Measurements from ENCODE around the gene GSTM2.
"Not testable (repeated sequence)": the region's sequence is repeated elsewhere in the genome, so short reads cannot be mapped to it uniquely, and the experiment has no call there.

Gene GSTM2

DNA sequence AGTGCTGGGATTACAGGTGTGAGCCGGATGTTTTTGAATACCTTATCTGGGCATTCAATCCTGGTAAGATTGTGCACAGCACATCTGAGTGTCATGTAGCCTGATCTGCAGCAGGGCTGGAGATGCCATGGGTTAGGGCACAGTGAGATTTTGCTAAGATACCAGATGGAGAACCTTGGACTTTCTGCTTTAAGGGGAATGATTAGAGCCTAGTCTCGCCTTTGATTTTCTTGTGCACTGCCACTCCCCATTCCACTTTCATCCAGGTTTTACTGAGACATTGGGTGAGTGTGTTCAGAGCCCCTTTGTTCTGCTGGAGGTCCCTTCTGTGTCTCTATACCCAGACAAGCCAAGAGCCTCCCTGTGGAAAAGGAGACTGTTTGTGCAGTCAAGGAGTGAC, 6.0 kb downstream of the GSTM2 start:
- not testable (repeated sequence) for H3K36me3 Mint-ChIP-seq; DNase-seq (ENCODE audit: low spot score in 2 of 2); H3K27ac Mint-ChIP-seq; H3K4me3 Mint-ChIP-seq; ATAC-seq; H3K9me3 Mint-ChIP-seq
- H3K4me1 Mint-ChIP-seq = peaks cover 18% of the 10 kb centered on the region

DNA sequence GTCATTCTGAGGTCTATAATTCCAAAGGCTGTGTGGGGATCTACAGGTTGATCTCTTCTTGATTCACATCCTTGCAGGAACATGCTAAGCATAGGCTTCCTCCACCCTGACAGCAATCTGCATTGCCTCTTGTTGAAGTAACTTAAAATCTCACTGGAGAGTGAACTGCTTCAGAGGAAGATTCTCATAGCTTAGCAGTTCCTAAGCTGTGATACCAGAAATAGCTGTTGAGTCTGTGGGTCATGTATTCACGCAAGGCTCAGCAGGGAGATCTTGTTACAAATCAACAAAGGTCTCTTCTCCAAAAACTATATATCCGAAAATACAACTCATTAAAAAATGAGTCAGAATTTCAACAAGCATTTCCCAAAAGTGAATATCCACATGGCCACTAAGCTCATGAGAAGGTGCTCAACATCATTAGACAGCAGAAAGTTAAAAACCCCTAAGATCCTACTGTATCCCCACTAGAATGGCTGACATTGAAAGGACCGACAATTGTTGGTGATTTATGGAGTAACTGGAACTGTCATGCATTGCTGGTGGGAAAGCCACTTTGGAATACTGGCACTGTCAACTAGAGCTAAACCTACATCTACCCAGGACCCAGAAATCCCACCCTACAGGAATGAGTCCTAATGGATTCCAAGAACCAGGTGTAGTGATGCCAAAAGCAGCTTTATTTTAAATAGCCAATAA, 9.0 kb downstream of the GSTM2 start:
- H3K4me3 Mint-ChIP-seq; H3K36me3 Mint-ChIP-seq; H3K27ac Mint-ChIP-seq; H3K4me1 Mint-ChIP-seq; H3K9me3 Mint-ChIP-seq; ATAC-seq; DNase-seq (ENCODE audit: low spot score in 2 of 2): not testable (repeated sequence)

DNA sequence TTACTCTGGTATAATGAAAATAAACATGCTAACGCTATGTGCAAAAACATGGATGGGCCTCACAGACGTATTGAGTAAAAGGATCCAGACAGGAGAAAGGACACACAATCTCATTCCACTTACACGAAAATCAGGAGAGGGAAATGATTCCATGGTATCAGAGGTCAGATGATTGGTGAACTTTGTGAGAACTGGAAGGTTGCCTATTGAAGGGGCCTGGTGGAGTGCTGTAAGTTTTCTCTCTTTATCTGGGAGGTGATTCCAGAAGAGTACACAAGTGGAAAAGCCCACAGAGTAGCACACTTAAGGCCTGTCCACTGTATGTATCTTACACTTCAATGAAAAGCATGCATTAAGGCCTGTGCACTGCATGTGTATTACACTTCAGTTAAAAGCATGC, 9.6 kb downstream of the GSTM2 start:
- ATAC-seq (no peak), DNase-seq (ENCODE audit: low spot score in 2 of 2) (peak in 1 of 2 donors; percentile 20)
- no peak overlapping the region for H3K27ac Mint-ChIP-seq
- no peaks in the 10 kb centered on the region for H3K36me3 Mint-ChIP-seq
- no peaks in the 10 kb centered on the region for H3K4me1 Mint-ChIP-seq
- H3K4me3 Mint-ChIP-seq = no peak overlapping the region
- no peaks in the 10 kb centered on the region for H3K9me3 Mint-ChIP-seq

DNA sequence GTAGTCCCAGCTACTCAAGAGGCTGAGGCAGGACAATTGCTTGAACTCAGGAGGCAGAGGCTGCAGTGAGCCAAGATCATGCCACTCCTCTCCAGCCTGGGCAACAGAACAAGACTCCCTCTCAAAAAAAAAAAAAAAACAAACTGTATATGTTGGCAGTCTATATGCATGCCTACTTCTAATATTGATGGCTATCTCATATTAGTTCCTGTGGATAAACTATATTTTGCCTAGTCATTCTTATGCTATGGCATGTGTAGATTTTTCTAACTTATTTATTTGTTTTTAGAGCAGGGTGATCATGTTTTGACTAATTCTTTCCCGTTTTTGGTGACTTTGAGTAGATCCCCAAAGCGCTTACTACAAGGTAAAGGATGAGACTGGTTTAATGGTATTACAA, 10.8 kb downstream of the GSTM2 start:
- DNase-seq (ENCODE audit: low spot score in 2 of 2); H3K27ac Mint-ChIP-seq; ATAC-seq; H3K9me3 Mint-ChIP-seq; H3K36me3 Mint-ChIP-seq; H3K4me3 Mint-ChIP-seq; H3K4me1 Mint-ChIP-seq: not testable (repeated sequence)

DNA sequence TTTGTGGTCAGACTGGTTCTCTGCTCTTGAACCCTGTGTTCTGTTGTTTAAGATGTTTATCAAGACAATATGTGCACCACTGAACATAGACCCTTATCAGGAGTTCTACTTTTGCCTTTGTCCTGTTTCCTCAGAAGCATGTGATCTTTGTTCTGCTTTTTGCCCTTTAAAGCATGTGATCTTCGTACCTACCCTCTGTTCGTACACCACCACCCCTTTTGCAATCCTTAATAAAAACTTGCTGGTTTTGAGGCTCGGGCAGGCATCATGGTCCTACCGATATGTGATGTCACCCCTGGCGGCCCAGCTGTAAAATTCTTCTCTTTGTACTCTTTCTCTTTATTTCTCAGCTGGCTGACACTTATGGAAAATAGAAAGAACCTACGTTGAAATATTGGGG, 16.9 kb downstream of the GSTM2 start:
- not testable (repeated sequence) for H3K4me3 Mint-ChIP-seq; H3K27ac Mint-ChIP-seq; DNase-seq (ENCODE audit: low spot score in 2 of 2); H3K36me3 Mint-ChIP-seq; H3K4me1 Mint-ChIP-seq; H3K9me3 Mint-ChIP-seq; ATAC-seq

DNA sequence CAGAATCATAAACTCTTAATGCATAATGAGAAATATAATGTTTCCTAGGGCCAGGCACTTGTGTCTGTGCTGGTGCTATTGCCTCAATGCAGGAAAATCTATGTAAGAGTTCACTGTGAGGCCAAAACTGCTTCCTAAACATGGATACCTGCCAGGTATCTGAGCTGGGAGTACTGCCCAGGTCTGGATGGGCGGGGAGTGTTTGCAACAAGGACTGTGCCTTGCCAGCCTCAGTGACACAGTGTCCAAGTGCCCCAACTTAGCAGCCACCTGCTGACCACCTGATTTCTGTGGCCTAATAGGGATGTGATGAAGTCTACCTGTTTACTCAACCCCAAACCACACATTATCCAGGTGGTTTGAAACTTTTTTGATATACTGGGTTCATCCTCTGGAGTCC, 17.5 kb downstream of the GSTM2 start:
- not testable (repeated sequence) for H3K9me3 Mint-ChIP-seq; H3K36me3 Mint-ChIP-seq; DNase-seq (ENCODE audit: low spot score in 2 of 2); ATAC-seq; H3K4me1 Mint-ChIP-seq; H3K27ac Mint-ChIP-seq; H3K4me3 Mint-ChIP-seq

DNA sequence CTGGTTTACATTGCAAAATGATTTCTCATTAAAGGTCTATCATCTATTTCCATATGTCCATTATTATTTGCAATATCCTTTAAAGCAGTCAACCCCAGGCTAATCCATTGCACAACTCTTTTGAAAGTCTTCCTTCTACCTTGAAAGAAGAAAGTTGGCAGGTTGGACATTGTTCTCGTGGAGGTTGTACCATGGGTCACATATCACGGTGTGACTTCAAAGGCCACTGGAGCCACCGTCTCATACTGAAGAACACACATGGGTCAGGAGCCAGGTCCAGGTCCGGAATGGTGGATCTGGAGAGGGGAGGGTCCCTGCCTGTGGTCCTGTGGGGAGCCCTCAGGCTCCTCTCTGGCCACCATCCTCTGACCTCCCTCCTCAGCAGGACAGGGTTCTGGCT, 18.0 kb downstream of the GSTM2 start:
- not testable (repeated sequence) for H3K9me3 Mint-ChIP-seq; DNase-seq (ENCODE audit: low spot score in 2 of 2); H3K4me3 Mint-ChIP-seq; H3K36me3 Mint-ChIP-seq; H3K27ac Mint-ChIP-seq; ATAC-seq; H3K4me1 Mint-ChIP-seq

DNA sequence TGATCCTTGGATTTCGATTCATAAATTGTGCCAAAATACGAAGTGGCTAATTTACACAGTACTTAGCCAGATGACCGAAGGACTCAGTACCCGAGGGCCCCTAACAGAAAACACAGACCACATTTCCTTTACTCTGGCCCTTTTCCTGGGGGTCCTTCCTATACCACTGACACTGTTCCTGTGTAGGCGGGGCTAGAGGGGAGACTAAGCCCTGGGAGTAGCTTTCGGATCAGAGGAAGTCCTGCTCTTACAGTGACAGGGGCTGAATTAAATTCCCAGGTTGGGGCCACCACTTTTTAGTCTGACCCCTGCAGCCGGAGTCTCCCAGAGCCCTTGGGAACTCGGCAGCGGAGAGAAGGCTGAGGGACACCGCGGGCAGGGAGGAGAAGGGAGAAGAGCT, 19.3 kb downstream of the GSTM2 start:
- H3K36me3 Mint-ChIP-seq = not testable (repeated sequence)

DNA sequence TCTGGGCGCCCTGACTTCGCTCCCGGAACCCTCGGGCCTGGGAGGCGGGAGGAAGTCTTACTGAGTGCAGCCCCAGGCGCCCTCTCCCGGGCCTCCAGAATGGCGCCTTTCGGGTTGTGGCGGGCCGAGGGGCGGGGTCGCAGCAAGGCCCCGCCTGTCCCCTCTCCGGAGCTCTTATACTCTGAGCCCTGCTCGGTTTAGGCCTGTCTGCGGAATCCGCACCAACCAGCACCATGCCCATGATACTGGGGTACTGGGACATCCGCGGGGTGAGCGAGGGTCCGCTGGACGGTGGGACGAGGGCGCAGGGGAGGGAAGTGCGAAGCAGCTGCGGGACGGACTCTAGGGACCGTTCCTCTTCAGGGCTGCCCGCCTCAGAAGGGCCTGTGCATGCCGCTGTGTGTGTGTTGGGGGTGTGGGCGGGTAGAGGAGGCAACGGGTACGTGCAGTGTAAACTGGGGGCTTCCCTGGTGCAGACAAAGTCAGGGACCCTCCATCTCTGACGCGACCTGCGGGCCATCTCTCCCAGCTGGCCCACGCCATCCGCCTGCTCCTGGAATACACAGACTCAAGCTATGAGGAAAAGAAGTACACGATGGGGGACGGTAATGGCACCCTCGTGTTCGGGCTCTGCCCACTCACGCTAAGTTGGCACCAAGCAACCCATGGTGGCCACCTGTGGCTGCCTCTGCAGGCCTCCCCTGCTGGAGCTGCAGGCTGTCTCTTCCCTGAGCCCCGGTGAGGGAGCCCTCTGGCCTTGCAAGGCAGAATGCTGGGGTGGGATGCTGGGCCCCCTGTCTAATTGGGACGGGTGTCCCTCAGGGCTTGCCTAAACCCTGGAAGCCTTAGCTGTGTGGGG, 20.0 kb downstream of the GSTM2 start, which contains the start of gene GSTM1:
GSTM1 (plus strand) TSS at position 177 of the 859 bp plus-strand sequence; CDS start at position 234, 57 bp downstream.
- ATAC-seq = no peak
- H3K36me3 Mint-ChIP-seq = no peaks in the 10 kb centered on the region
- DNase-seq (ENCODE audit: low spot score in 2 of 2) = no peak
- no peak within 1 kb of the TSS for H3K4me3 Mint-ChIP-seq
- no peaks in the 10 kb centered on the region for H3K9me3 Mint-ChIP-seq
- no peaks in the 10 kb centered on the region for H3K4me1 Mint-ChIP-seq
- no peak within 1 kb of the TSS for H3K27ac Mint-ChIP-seq

More for the DNA sequence above, 19.3 kb downstream of the GSTM2 start:
- H3K9me3 Mint-ChIP-seq; ATAC-seq; H3K4me3 Mint-ChIP-seq; DNase-seq (ENCODE audit: low spot score in 2 of 2); H3K4me1 Mint-ChIP-seq; H3K27ac Mint-ChIP-seq: not testable (repeated sequence)

DNA sequence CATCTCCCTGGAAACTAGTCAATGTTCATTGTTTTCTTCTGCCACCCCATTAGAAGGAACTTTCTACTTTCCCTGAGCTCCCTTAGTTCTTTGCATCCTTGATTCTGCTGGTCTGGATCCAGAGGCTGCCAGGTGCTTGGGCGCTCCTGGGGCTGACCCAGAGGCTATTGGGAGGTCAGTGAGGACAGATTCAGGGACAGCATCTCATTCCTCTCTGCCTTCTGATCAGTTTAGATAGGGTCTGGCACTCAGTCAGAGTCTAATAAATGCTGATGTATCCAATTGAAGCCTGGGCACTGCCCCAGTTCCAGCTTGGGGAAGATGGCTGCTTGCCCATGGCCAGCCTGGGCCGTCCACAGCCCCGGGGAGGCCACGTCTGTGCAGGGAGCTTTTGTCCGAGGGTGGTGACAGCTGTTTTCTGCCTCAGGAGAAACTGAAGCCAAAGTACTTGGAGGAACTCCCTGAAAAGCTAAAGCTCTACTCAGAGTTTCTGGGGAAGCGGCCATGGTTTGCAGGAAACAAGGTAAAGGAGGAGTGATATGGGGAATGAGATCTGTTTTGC, 22.1 kb downstream of the GSTM2 start:
- no peak overlapping the region for H3K27ac Mint-ChIP-seq
- H3K36me3 Mint-ChIP-seq = no peaks in the 10 kb centered on the region
- no peak overlapping the region for H3K4me3 Mint-ChIP-seq

DNA sequence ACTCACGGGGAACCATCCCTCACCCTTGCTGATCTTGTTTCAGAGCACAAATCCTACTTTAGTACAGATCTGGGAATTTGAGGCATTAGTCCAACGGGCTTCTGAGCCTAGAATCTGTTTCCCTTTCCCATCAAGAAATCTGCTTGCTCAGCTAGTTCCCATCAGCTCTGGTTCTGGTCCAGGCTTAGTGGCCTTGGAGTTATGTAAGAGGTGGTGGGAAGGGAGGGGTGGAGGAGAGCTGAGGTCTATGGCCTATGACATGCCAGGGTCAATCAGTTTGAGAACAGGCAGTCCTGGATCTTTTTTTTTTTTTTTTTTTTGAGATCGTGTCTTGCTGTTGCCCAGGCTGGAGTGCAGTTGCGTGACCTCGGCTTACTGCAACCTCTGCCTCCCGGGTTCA, 23.9 kb downstream of the GSTM2 start:
- Mint-ChIP-seq H3K27ac (no peak overlapping the region), H3K36me3 (no peaks in the 10 kb centered on the region), H3K4me3 (no peak overlapping the region), H3K4me1 (no peaks in the 10 kb centered on the region), H3K9me3 (no peaks in the 10 kb centered on the region)
- no peak for ATAC-seq
- no peak for DNase-seq (ENCODE audit: low spot score in 2 of 2)

More for the DNA sequence above, 22.1 kb downstream of the GSTM2 start:
- no peaks in the 10 kb centered on the region for H3K9me3 Mint-ChIP-seq
- ATAC-seq = no peak
- H3K4me1 Mint-ChIP-seq = no peaks in the 10 kb centered on the region
- DNase-seq (ENCODE audit: low spot score in 2 of 2) = no peak

DNA sequence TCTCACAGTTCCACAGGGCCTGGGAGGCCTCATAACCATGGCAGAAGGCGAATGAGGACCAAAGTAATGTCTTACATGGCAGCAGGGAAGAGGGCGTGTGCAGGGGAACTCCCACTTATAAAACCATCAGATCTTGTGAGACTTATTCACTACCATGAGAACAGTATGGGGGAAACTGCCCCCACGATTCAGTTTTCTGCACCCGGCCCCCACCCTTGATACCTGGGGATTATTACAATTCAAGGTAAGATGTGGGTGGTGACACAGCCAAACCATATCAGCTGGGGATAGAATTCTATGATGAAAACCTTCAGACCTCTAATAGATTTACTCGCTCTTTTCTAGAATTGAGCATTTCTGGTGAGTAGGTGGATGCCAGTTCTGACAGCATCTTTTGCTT, 26.5 kb downstream of the GSTM2 start:
- not testable (repeated sequence) for H3K4me1 Mint-ChIP-seq; H3K4me3 Mint-ChIP-seq; H3K9me3 Mint-ChIP-seq; H3K36me3 Mint-ChIP-seq; ATAC-seq; H3K27ac Mint-ChIP-seq; DNase-seq (ENCODE audit: low spot score in 2 of 2)

DNA sequence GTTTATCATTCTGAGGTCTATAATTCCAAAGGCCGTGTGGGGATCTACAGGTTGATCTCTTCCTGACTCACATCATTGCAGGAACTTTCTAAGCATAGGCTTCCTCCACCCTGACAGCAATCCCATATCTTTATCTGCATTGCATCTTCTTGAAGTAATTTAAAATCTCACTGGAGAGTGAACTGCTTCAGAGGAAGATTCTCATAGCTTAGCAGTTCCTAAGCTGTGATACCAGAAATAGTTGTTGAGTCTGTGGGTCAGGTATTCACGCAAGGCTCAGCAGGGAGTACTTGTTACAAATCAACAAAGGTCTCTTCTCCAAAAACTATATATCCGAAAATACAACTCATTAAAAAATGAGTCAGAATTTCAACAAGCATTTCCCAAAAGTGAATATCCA, 27.3 kb downstream of the GSTM2 start:
- not testable (repeated sequence) for H3K9me3 Mint-ChIP-seq; H3K4me1 Mint-ChIP-seq; H3K4me3 Mint-ChIP-seq; DNase-seq (ENCODE audit: low spot score in 2 of 2); ATAC-seq; H3K27ac Mint-ChIP-seq; H3K36me3 Mint-ChIP-seq

DNA sequence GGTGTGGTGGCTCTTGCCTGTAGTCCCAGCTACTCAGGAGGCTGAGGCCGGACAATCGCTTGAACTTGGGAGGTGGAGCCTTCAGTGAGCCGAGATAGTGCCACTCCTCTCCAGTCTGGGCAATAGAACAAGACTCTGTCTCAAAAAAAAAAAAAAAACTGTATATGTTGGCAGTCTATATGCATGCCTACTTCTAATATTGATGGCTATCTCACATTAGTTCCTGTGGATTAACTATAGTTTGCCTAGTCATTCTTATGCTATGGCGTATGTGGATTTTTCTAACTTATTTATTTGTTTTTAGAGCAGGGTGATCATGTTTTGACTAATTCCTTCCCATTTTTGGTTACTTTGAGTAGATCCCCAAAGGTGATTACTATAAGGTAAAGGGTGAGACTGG, 29.2 kb downstream of the GSTM2 start:
- no peaks in the 10 kb centered on the region for H3K9me3 Mint-ChIP-seq
- H3K4me1 Mint-ChIP-seq = no peaks in the 10 kb centered on the region
- DNase-seq (ENCODE audit: low spot score in 2 of 2) = no peak
- no peak overlapping the region for H3K27ac Mint-ChIP-seq
- no peak overlapping the region for H3K4me3 Mint-ChIP-seq
- H3K36me3 Mint-ChIP-seq = no peaks in the 10 kb centered on the region
- no peak for ATAC-seq

DNA sequence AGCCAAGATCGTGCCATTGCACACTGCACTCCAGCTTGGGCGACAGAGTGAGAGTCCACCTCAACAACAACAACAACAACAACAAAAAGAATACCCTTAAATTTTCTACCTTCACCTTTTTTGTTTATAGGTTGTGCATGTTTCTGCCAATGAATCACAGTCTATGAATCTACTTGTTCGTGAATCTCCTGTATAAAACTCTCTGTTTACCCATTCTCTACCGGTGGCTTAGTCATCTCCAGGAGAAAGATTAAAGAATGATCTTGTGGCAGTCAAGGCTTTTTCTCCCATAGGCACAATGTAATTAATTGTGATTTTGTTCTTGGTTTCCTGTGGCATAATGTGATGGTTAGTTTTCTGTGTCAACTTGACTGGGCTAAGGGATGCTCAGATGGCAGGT, 30.0 kb downstream of the GSTM2 start:
- not testable (repeated sequence) for DNase-seq (ENCODE audit: low spot score in 2 of 2); ATAC-seq

DNA sequence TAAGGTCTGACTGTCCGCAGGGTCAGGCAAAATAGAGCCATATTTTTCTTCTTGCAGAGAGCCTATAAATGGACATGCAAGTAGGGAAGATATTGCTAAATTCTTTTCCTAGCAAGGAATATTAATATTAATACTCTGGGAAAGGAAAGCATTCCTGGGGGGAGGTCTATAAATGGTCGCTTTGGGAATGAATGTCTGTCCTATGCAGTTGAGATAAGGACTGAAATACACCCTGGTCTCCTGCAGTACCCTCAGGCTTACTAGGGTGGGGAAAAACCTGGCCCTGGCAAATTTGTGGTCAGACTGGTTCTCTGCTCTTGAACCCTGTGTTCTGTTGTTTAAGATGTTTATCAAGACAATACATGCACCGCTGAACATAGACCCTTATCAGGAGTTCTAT, 35.1 kb downstream of the GSTM2 start:
- H3K36me3 Mint-ChIP-seq; DNase-seq (ENCODE audit: low spot score in 2 of 2); H3K9me3 Mint-ChIP-seq; H3K27ac Mint-ChIP-seq; H3K4me1 Mint-ChIP-seq; ATAC-seq; H3K4me3 Mint-ChIP-seq: not testable (repeated sequence)

More for the DNA sequence above, 30.0 kb downstream of the GSTM2 start:
- not testable (repeated sequence) for H3K9me3 Mint-ChIP-seq, H3K27ac Mint-ChIP-seq, H3K36me3 Mint-ChIP-seq, H3K4me3 Mint-ChIP-seq, H3K4me1 Mint-ChIP-seq

Measured in stimulated activated effector memory CD8-positive, alpha-beta T cell treated with anti-CD3 and anti-CD28 coated beads, Interleukin-12 subunit alpha, Interleukin-12 subunit beta, amount 100 ng/mL, for 72 hours (primary cell).